ENCODE measurements around the gene CEMIP.

The CEMIP gene

GRCh38 chr15:80854104-80854503, 74.9 kb downstream of the CEMIP start:
- no peak for DNase-seq

- DNase-seq, result no peak
Observed at GRCh38 chr15:80855206-80855605, 76.0 kb downstream of the CEMIP start.

- DNase-seq, result no peak
Observed at GRCh38 chr15:80856400-80856799, 77.2 kb downstream of the CEMIP start.

GRCh38 chr15:80856809-80857377, 77.7 kb downstream of the CEMIP start:
- no peak for DNase-seq

- DNase-seq, result no peak
Observed at GRCh38 chr15:80861731-80862170, 82.6 kb downstream of the CEMIP start.

- no peak for DNase-seq
Observed at GRCh38 chr15:80864666-80865065, 85.5 kb downstream of the CEMIP start.

GRCh38 chr15:80866936-80867335, 87.8 kb downstream of the CEMIP start:
- DNase-seq, result no peak

GRCh38 chr15:80870366-80870765, 91.2 kb downstream of the CEMIP start:
- no peak for DNase-seq

- no peak for DNase-seq
Observed at GRCh38 chr15:80870893-80871292, 91.7 kb downstream of the CEMIP start.

- no peak for DNase-seq
Observed at GRCh38 chr15:80871858-80872257, 92.7 kb downstream of the CEMIP start.

GRCh38 chr15:80873366-80873952, 94.3 kb downstream of the CEMIP start:
- no peak for DNase-seq

- DNase-seq, result no peak
Observed at GRCh38 chr15:80875568-80876347, 96.6 kb downstream of the CEMIP start.

GRCh38 chr15:80876348-80876674, 97.1 kb downstream of the CEMIP start:
- DNase-seq, result no peak

GRCh38 chr15:80878242-80878866, 99.2 kb downstream of the CEMIP start:
- no peak for DNase-seq

GRCh38 chr15:80878867-80879250, 99.7 kb downstream of the CEMIP start:
- no peak for DNase-seq

GRCh38 chr15:80880086-80880485, 100.9 kb downstream of the CEMIP start:
- no peak for DNase-seq

GRCh38 chr15:80883641-80884040, 104.5 kb downstream of the CEMIP start:
- no peak for DNase-seq

- DNase-seq, result no peak
Observed at GRCh38 chr15:80885016-80885579, 105.9 kb downstream of the CEMIP start.

- no peak for DNase-seq
Observed at GRCh38 chr15:80887148-80887547, 108.0 kb downstream of the CEMIP start.

GRCh38 chr15:80888846-80889245, 109.7 kb downstream of the CEMIP start:
- DNase-seq, result no peak

GRCh38 chr15:80890341-80891005, 111.3 kb downstream of the CEMIP start:
- no peak for DNase-seq

GRCh38 chr15:80891006-80891405, 111.8 kb downstream of the CEMIP start:
- DNase-seq, result no peak

- DNase-seq, result no peak
Observed at GRCh38 chr15:80892414-80892813, 113.2 kb downstream of the CEMIP start.
